ENCODE data around the gene SH3PXD2A. TPM values are rescaled to one million over a fixed set of nuclear protein-coding genes. Genes with fewer than 3 reads are reported as not detected.

Gene SH3PXD2A
- total RNA-seq, 1 donor from 2014 or later = 50.3 TPM

DNA sequence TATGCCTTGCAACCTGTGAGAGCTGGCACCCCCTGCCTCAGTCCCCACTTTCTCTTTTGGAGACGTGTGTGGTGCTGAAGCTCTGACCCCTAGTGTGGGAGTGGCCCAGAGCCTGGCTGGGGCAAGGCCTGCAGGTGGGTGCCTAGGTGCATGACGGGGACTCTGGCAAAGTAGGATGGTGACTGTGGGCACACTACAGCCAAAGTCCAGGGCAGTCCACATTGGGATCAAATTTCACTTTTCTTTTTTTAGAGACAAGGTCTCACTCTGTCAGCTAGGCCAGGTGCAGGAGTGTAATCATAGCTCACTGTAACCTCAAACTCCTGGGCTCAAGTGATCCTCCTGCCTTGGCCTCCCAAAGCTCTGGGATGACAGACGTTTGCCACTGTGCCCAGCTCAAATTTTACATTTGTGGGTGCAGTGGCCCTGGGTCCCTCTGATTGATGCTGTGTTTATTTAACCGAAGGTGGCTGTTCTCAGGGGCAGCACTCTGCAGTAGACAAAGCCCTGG, 309.6 kb downstream of the SH3PXD2A start:
- no peak for DNase-seq (ENCODE audit: low spot score)

DNA sequence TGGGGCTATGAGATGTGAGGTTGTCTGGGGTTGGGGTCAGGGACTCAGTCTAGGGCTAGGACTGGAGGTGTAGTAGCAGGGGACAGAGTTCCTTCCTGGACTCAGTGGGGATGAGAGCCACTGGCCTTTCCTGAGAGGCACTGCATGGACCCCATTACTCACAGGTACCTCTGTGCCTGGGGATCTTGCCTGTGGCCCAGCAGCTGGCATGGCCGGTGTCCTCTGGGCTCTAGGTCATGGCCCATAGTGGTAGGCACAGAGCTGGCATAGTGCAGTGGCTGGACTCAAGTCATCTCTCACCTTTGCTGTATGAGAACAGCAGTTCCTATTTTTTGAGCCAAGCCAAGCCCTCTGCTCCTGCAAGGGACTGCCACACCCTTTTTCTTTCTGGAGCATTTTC, 310.0 kb downstream of the SH3PXD2A start:
- DNase-seq (ENCODE audit: low spot score) = no peak

DNA sequence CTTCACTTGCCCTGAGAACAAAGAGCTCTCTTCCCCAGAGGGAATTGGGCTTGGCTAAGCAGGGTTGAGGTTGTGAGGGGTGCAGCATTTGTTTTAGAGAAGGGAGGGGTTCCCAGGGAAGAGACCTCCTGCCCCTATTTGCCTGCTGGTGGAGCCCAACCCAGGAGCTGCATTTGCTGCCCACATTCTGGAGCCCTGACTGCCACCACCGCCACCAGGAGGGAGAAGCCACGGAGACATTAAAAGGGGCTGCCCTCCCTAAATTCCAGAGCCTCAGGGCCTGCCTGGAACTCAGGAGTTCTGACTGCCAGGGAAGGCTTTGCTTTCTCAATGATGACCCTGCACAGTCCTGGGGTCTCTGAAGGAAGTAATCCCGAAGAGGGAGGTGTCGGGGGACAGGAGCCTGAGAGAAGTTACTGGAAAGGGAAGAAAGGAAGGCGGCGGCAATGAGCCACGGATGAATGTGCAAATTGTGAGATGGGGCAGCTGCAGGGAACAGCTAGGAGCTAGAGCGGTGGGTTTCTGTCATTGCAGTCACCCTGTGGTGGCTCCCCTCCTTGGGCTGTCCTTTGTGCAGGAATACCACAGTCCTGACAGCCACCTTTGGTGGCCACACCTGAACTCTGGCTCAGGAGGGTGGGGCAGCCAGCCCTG, 310.6 kb downstream of the SH3PXD2A start:
- no peak for DNase-seq (ENCODE audit: low spot score)

Other genes starting within 250 kb of the SH3PXD2A start
- gene STN1, start 62.6 kb upstream of the SH3PXD2A start, total RNA-seq = 49.3 TPM
- gene SLK, start 111.6 kb upstream of the SH3PXD2A start, total RNA-seq = 66.4 TPM
- gene COL17A1, start 230.3 kb upstream of the SH3PXD2A start, total RNA-seq = 18.5 TPM